Heart left ventricle (tissue), 16 donors: Measurements from ENCODE around the gene RAB17. TPM values are rescaled to one million over a fixed set of nuclear protein-coding genes. Genes with fewer than 3 reads are reported as not detected.
A peak's percentile ranks its signal among the peaks of the same experiment; 100 is the strongest.

Source experiments
- ATAC-seq, 4 donors: fragments of 200-7000 bp; cut with Tn5 transposase; one replicate each; pipeline ENCODE4 v1.9.1; 2020 to 2022; ENCODE audit warnings: moderate library complexity in 4 of 4, mild to moderate bottlenecking in 3 of 4, moderate number of reproducible peaks in 1 of 4
- DNase-seq, 5 donors: peaks; one replicate each; pipeline ENCODE4 v3.0.0-alpha.2; 2020
- H3K27ac ChIP-seq, 12 donors: fragments of 200-600 bp; sonication (generic) in 4 of 12; one replicate each; pipeline versions ENCODE4 v1.5.0 to v1.8.0; 2016 to 2022; ENCODE audit warnings: mild to moderate bottlenecking in 2 of 12
- H3K27me3 ChIP-seq, 9 donors: fragments of 200-600 bp; sonication (generic) in 2 of 9; one replicate each; pipeline versions ENCODE4 v1.5.1 to v1.8.0; 2016 to 2022; ENCODE audit warnings: mild to moderate bottlenecking in 3 of 9
- H3K36me3 ChIP-seq, 9 donors: fragments of 200-600 bp; sonication (generic) in 2 of 9; one replicate each; pipeline versions ENCODE4 v1.5.0 to v1.8.0; 2018 to 2022; ENCODE audit warnings: mild to moderate bottlenecking in 2 of 9
- H3K4me1 ChIP-seq, 12 donors: fragments of 200-600 bp; sonication (generic) in 4 of 12; one replicate each; pipeline versions ENCODE4 v1.5.0 to v1.8.0; 2016 to 2022; ENCODE audit warnings: mild to moderate bottlenecking in 3 of 12
- H3K4me3 ChIP-seq, 12 donors: fragments of 200-600 bp; sonication (generic) in 4 of 12; one replicate each; pipeline versions ENCODE4 v1.5.0 to v1.8.0; 2017 to 2022; ENCODE audit warnings: mild to moderate bottlenecking in 9 of 12, moderate library complexity in 4 of 12
- H3K9me3 ChIP-seq, 12 donors: fragments of 200-600 bp; sonication (generic) in 4 of 12; one replicate each; pipeline versions ENCODE4 v1.5.0 to v1.8.0; 2016 to 2022; ENCODE audit warnings: mild to moderate bottlenecking in 1 of 12
- POLR2A ChIP-seq, 2 donors: fragments of 450-650 bp; IDR thresholded peaks; one replicate each; pipeline ENCODE4 v1.6.1; 2017; ENCODE audit warnings: antibody characterized with exemption in 2 of 2, mild to moderate bottlenecking in 2 of 2, moderate library complexity in 2 of 2
- WGBS, 4 donors: extraction: QIAGEN DNeasy Blood & Tissue Kit in 2 of 4; methylation state at CpG; one replicate each; pipeline versions ENCODE4 v1.1.5 to v1.1.7; 2013 to 2018; 5-methylcytosine and 5-hydroxymethylcytosine counted together
- intact Hi-C, 10 donors: fragments of 100-400 bp; cut with DNase I; formaldehyde crosslinking; loops; one replicate each; pipeline versions ENCODE4 v1.11.1 to v1.14.2; 2022
- polyA plus RNA-seq, 2 donors: library from polyadenylated mRNA; stranded (reverse); fragments of 200-250 nt; gene quantifications; one replicate each; pipeline ENCODE4 v1.2.3, GENCODE V29; 2013
- total RNA-seq, 9 donors: library from RNA; depleted of rRNA in 2 of 9; stranded (reverse); fragments of >200 nt in 2 of 9; fragmentation: NEBNext Ultra II Directional in 3 of 9; extraction: Animal tissue kit (Norgen Biotek cat#: 25700) in 3 of 9; gene quantifications; one replicate each; pipeline versions ENCODE4 v1.1.0 to v1.2.4, GENCODE V29; 2016 to 2023
- TF ChIP-seq, protein P1 (sequence below), 12 donors: fragments of 200-600 bp; sonication (generic) in 4 of 12; IDR thresholded peaks; one replicate each; pipeline versions ENCODE4 v1.5.0 to v1.8.0; 2018 to 2022; ENCODE audit warnings: antibody characterized with exemption in 12 of 12, mild to moderate bottlenecking in 5 of 12
- donor health status: ischemic (EF 13 %, LVEDD 7.1; RV severe dilation, severe dysfunction).
- donor health status: healthy with polysubstance abuse.
- donor health status: DM: no; HTN: yes; CAD: no.
- donor health status: DM: no; HTN: no; CAD: no.
- donor health status: ischemic (EF 25% LVEDD 6.9; RV normal size, moderate dysfunction).
- donor health status: ischemic (EF 25% LVEDD 5.7; RV mildly dilated, moderate dysfunction).
- donor health status: healthy.
- donor health status: DM: yes; HTN: yes; CAD: no.
- donor health status: ischemic (EF 35%, LVEDD 5.7; RV mildly dilated, moderate dysfunction).
- donor health status: nonischemic (EF 11% LVEDD 7.7; RV severe dilation, severe dysfunction).
- donor health status: DM: yes; HTN: yes; CAD: no.
- donor health status: PGD.
- donor health status: ischemic (EF 29% LVEDD 5.4; RV normal size, mild dysfunction).
- donor health status: nonischemic (EF 23%, LVEDD 6.1; RV moderate dilation, normal function).

The RAB17 gene
- total and polyA plus RNA-seq, 11 donors: 1.1 to 7.3 (median 3.7) TPM

DNA sequence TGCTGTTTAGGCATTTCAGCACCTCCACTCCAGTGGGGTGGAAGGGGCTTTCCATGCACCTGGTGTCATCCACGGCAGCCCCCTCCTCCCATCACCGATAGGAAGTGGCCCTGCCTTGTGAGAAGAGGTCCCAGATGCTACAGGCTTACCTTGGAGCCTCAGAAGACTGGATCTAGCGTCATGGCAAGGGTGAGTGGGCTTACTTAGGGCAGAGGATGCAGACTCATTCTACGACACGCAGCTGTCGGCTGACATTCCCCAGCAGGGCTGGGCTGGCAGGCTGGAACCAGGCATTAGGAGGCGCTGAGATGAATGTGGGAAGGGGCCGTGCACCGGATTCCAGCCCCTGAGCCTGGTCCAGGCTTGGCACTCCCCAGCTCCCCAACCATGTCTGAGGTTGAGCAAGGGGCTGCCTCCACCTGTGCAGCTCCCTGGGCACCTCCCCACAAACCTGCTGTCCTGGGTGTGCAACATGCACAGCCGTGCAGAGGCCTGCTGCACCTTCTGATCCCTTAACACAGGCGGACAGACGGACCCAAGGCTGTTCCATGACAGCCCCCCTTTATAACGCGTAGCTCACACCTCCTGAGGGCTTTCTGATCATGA, 25.9 kb downstream of the RAB17 start:
- ATAC-seq: no peak
- intact Hi-C loops: loop anchor here in 1 of 10 donors (10.0 kb wide), 1 partner anchor 470 kb away; no protein-coding TSS in a partner anchor
- Histone ChIP-seq H3K36me3 (no peaks in the 10 kb centered on the region), H3K27me3 (peaks cover 0 to 14% (median 0%) of the 10 kb centered on the region in 9 donors), H3K4me1 (no peaks in the 10 kb centered on the region), H3K9me3 (no peaks in the 10 kb centered on the region), H3K27ac (no peak overlapping the region), H3K4me3 (no peak overlapping the region)
- DNase-seq: peak in 1 of 5 donors; percentile 21
- WGBS, 4 donors: 62 to 72% (median 69%) methylated on average over 11 to 14 of the region's 14 CpGs
- no peak for TF ChIP-seq POLR2A (IDR thresholded peaks at IDR 0.05)
- TF ChIP-seq, protein P1, sequence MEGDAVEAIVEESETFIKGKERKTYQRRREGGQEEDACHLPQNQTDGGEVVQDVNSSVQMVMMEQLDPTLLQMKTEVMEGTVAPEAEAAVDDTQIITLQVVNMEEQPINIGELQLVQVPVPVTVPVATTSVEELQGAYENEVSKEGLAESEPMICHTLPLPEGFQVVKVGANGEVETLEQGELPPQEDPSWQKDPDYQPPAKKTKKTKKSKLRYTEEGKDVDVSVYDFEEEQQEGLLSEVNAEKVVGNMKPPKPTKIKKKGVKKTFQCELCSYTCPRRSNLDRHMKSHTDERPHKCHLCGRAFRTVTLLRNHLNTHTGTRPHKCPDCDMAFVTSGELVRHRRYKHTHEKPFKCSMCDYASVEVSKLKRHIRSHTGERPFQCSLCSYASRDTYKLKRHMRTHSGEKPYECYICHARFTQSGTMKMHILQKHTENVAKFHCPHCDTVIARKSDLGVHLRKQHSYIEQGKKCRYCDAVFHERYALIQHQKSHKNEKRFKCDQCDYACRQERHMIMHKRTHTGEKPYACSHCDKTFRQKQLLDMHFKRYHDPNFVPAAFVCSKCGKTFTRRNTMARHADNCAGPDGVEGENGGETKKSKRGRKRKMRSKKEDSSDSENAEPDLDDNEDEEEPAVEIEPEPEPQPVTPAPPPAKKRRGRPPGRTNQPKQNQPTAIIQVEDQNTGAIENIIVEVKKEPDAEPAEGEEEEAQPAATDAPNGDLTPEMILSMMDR (IDR thresholded peaks at IDR 0.05): no peak

DNA sequence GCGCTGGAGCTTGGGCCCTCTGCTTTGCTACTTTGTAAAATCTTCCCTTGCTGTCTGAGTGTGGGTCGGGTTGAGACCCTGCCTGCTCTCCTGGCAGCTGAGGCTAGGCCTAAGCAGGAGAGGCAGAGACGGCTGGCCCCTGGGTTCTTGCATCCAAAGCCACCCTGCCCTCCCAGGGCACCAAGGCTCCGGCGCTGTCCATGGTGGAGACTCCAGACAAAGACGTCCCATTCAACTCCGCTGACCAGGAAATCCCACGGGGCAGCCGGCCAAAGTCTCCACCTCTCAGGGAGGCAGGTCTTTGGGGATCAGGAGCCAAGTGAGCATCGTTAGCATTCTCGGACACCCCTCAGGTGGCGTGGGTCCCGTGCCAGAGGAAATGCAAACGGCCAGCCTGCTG, 26.7 kb downstream of the RAB17 start:
- peak in 1 of 4 donors; percentile 24 for ATAC-seq
- no peak overlapping the region for H3K27ac ChIP-seq
- H3K4me1 ChIP-seq: peaks cover 0 to 8% (median 5%) of the 10 kb centered on the region in 12 donors
- H3K27me3 ChIP-seq: peaks cover 0 to 14% (median 0%) of the 10 kb centered on the region in 9 donors
- H3K9me3 ChIP-seq: no peaks in the 10 kb centered on the region
- intact Hi-C loops: loop anchor here in 1 of 10 donors (10.0 kb wide), 1 partner anchor 469 kb away; no protein-coding TSS in a partner anchor
- WGBS, 4 donors: 20 to 25% (median 20%) methylated on average over 1 to 14 of the region's 14 CpGs
- H3K4me3 ChIP-seq: no peak overlapping the region
- TF ChIP-seq, protein P1 (IDR thresholded peaks at IDR 0.05): no peak
- no peak for TF ChIP-seq POLR2A (IDR thresholded peaks at IDR 0.05)
- H3K36me3 ChIP-seq: no peaks in the 10 kb centered on the region
- DNase-seq: peak in 1 of 5 donors; percentile 39

DNA sequence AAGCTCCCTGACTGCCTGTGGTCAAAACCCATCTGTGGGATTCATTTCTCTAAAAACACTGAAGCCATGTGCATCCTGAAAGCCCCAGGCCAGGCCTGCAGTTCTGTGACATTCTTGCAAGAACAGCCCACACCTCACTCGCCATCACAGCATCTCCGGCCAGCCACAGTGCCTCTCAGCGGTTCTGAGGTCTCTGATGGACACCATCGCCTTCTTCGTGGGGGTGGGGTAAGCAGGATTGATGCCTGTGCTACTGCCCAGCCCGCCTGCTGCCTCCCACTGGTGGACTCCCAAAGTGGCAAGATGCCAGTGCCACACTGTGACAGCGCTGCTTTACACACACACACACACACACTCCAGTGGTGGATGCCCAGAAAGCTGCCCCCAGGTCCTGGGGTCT, 29.3 kb downstream of the RAB17 start:
- intact Hi-C loops: loop anchor here in 1 of 10 donors (10.0 kb wide), 1 partner anchor 466 kb away; no protein-coding TSS in a partner anchor
- ATAC-seq: no peak
- Histone ChIP-seq H3K27me3 (peaks cover 0 to 14% (median 0%) of the 10 kb centered on the region in 9 donors), H3K4me1 (peaks cover 0 to 11% (median 6%) of the 10 kb centered on the region in 12 donors), H3K9me3 (peaks cover 0 to 4% (median 0%) of the 10 kb centered on the region in 12 donors), H3K27ac (no peak overlapping the region), H3K4me3 (no peak overlapping the region), H3K36me3 (no peaks in the 10 kb centered on the region)
- TF ChIP-seq, protein P1 (IDR thresholded peaks at IDR 0.05): no peak
- no peak for TF ChIP-seq POLR2A (IDR thresholded peaks at IDR 0.05)
- peak in 1 of 5 donors; percentile 7 for DNase-seq
- WGBS, 4 donors: 83 to 91% (median 91%) methylated on average over 7 of the region's 7 CpGs

DNA sequence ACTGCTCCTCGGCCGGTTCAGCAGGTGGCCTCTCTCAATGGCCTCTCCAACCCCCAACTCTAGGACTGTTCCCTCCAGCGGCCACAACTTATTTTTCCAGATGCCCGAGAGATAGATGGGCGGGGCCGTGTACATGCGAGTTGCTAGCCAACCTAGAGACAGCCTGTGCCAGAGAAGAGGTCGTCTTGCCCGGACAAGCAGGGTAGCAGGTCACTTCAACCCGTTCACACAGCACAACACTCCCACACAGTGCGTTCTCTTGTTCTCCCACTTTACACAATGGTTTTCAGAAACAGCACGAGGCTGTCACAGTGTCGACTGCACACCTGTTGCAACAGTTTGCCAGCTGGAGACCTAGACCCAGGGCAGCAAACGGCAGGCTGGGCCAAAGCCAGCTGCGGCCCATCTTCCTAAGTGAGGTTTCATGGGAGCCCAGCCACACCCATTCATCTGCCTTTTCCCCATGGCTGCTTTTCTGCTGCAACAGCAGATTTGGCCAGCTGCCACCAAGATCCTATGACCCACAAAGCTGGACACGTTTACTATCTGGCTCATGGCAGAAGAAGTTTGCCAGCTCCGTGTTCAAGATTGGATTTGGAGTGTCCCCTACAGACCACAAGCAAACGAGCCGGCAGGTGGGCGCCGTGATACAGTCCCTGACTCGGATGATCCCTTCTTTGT, 31.4 kb downstream of the RAB17 start:
- no peak for TF ChIP-seq POLR2A (IDR thresholded peaks at IDR 0.05)
- TF ChIP-seq, protein P1 (IDR thresholded peaks at IDR 0.05): no peak
- Histone ChIP-seq H3K4me3 (no peak overlapping the region), H3K4me1 (peaks cover 0 to 11% (median 6%) of the 10 kb centered on the region in 12 donors), H3K27ac (no peak overlapping the region), H3K27me3 (peaks cover 0 to 5% (median 0%) of the 10 kb centered on the region in 9 donors), H3K36me3 (peaks cover 0 to 9% (median 0%) of the 10 kb centered on the region in 9 donors), H3K9me3 (peaks cover 0 to 17% (median 11%) of the 10 kb centered on the region in 12 donors)
- DNase-seq (peak in 3 of 5 donors; percentile 60 to 76 (median 64)), ATAC-seq (peak; percentile 25 to 64 (median 42))
- 37 to 55% (median 48%) methylated on average over 16 to 22 of the region's 22 CpGs for WGBS, 4 donors
- intact Hi-C loops: no loop called here
